Measurements from ENCODE around the gene THRB.

DNA sequence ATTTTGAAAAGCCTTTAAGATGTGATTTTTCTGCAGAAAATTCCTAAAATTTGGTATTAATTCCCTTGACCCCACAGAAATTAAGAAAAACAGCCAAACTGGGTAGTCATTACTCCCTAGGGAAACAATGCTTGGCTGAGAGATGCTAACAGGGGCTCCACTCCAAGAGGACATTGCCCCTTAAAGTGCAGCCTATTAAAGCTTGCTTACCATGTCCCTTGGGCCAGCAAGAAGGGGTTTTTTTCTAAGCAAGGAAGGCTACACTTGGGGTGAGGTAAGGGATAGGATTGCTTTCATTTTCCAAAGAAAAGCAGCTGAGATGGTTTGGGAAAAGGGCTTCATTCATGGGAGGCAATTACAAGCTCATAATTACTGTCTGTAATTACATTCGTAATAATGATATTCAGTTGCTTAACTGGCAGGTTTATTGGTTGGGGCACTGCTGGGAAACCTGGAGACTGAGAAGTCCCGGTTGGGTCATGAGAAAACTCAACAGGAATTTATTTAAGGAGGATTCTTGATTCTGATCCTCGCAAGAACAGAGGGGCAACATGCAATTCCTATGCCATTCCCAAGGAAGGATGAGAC lies 302.1 kb downstream of the THRB start:
- no peak for TF ChIP-seq KDM5A (IDR thresholded peaks at IDR 0.05)
- TF ChIP-seq BHLHE40 (IDR thresholded peaks at IDR 0.05; ENCODE audit: low read depth, low read length): no peak
- TF ChIP-seq, protein P1, sequence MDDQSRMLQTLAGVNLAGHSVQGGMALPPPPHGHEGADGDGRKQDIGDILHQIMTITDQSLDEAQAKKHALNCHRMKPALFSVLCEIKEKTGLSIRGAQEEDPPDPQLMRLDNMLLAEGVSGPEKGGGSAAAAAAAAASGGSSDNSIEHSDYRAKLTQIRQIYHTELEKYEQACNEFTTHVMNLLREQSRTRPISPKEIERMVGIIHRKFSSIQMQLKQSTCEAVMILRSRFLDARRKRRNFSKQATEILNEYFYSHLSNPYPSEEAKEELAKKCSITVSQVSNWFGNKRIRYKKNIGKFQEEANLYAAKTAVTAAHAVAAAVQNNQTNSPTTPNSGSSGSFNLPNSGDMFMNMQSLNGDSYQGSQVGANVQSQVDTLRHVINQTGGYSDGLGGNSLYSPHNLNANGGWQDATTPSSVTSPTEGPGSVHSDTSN (IDR thresholded peaks at IDR 0.05): no peak
- no peak for TF ChIP-seq POLR2A (IDR thresholded peaks at IDR 0.05; ENCODE audit: low read length)
- TF ChIP-seq, protein P2, sequence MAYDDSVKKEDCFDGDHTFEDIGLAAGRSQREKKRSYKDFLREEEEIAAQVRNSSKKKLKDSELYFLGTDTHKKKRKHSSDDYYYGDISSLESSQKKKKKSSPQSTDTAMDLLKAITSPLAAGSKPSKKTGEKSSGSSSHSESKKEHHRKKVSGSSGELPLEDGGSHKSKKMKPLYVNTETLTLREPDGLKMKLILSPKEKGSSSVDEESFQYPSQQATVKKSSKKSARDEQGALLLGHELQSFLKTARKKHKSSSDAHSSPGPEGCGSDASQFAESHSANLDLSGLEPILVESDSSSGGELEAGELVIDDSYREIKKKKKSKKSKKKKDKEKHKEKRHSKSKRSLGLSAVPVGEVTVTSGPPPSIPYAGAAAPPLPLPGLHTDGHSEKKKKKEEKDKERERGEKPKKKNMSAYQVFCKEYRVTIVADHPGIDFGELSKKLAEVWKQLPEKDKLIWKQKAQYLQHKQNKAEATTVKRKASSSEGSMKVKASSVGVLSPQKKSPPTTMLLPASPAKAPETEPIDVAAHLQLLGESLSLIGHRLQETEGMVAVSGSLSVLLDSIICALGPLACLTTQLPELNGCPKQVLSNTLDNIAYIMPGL (CRISPR knock-in tag; IDR thresholded peaks at IDR 0.05; ENCODE audit: borderline replicate concordance): no peak
- TF ChIP-seq HEYL (CRISPR knock-in tag; IDR thresholded peaks at IDR 0.05): no peak
